Ishikawa (cell line): ENCODE measurements around the gene SCTR.

ENCODE experiments used
- CEBPB ChIP-seq: IDR thresholded peaks from 2 replicates; pipeline ENCODE4 v1.6.1; 2012
- CREB1 ChIP-seq: IDR thresholded peaks from 2 replicates; pipeline ENCODE4 v1.6.1; 2012; ENCODE audit warnings: low read depth
- EGR1 ChIP-seq: IDR thresholded peaks from 2 replicates; pipeline ENCODE4 v1.6.1; 2012
- EP300 ChIP-seq: IDR thresholded peaks from 2 replicates; pipeline ENCODE4 v1.6.1; 2012; ENCODE audit warnings: borderline replicate concordance
- FOXM1 ChIP-seq: IDR thresholded peaks from 2 replicates; pipeline ENCODE4 v1.6.1; 2012; ENCODE audit warnings: low read depth, borderline replicate concordance
- MAX ChIP-seq: IDR thresholded peaks from 2 replicates; pipeline ENCODE4 v1.6.1; 2012
- NFIC ChIP-seq: IDR thresholded peaks from 2 replicates; pipeline ENCODE4 v1.6.1; 2012
- RAD21 ChIP-seq: IDR thresholded peaks from 2 replicates; pipeline ENCODE4 v1.6.1; 2012; ENCODE audit warnings: low read depth
- REST ChIP-seq: IDR thresholded peaks from 2 replicates; pipeline ENCODE4 v1.6.1; 2012; ENCODE audit warnings: low read depth, mild to moderate bottlenecking
- TAF1 ChIP-seq: IDR thresholded peaks from 2 replicates; pipeline ENCODE4 v1.6.1; 2012; ENCODE audit warnings: low read depth, mild to moderate bottlenecking
- TCF12 ChIP-seq: IDR thresholded peaks from 2 replicates; pipeline ENCODE4 v1.6.1; 2012; ENCODE audit warnings: low read depth
- TEAD4 ChIP-seq: IDR thresholded peaks from 2 replicates; pipeline ENCODE4 v1.6.1; 2012
- USF1 ChIP-seq: IDR thresholded peaks from 2 replicates; pipeline ENCODE4 v1.6.1; 2012
- YY1 ChIP-seq: IDR thresholded peaks from 2 replicates; pipeline ENCODE4 v1.6.1; 2012; ENCODE audit warnings: low read depth
- ZBTB7A ChIP-seq: IDR thresholded peaks from 2 replicates; pipeline ENCODE4 v1.6.1; 2012; ENCODE audit warnings: low read depth

SCTR gene

GRCh38 chr2:119429225-119429981, 94.9 kb downstream of the SCTR start:
- no peak for TF ChIP-seq CEBPB
- TF ChIP-seq CREB1: no peak
- TF ChIP-seq NFIC: no peak
- TF ChIP-seq REST: no peak
- TF ChIP-seq RAD21: no peak
- TF ChIP-seq TAF1: no peak

GRCh38 chr2:119428488-119429224, 95.6 kb downstream of the SCTR start:
- no peak for TF ChIP-seq CEBPB
- TF ChIP-seq EGR1: no peak
- no peak for TF ChIP-seq RAD21
- TF ChIP-seq FOXM1: no peak
- TF ChIP-seq TCF12: no peak
- TF ChIP-seq CREB1: no peak
- no peak for TF ChIP-seq TAF1
- TF ChIP-seq TEAD4: no peak
- TF ChIP-seq REST: no peak
- TF ChIP-seq USF1: no peak
- TF ChIP-seq YY1: no peak
- TF ChIP-seq NFIC: no peak
- no peak for TF ChIP-seq EP300
- no peak for TF ChIP-seq MAX
- no peak for TF ChIP-seq ZBTB7A

GRCh38 chr2:119427756-119428155, 96.5 kb downstream of the SCTR start:
- no peak for TF ChIP-seq EGR1
- no peak for TF ChIP-seq TCF12
- no peak for TF ChIP-seq REST
- TF ChIP-seq FOXM1: no peak
- no peak for TF ChIP-seq YY1
- TF ChIP-seq EP300: no peak
- no peak for TF ChIP-seq ZBTB7A
- TF ChIP-seq TEAD4: no peak
- TF ChIP-seq MAX: no peak
- no peak for TF ChIP-seq TAF1
- no peak for TF ChIP-seq CEBPB
- no peak for TF ChIP-seq RAD21
- TF ChIP-seq USF1: no peak
- TF ChIP-seq NFIC: no peak
- TF ChIP-seq CREB1: no peak

DNA sequence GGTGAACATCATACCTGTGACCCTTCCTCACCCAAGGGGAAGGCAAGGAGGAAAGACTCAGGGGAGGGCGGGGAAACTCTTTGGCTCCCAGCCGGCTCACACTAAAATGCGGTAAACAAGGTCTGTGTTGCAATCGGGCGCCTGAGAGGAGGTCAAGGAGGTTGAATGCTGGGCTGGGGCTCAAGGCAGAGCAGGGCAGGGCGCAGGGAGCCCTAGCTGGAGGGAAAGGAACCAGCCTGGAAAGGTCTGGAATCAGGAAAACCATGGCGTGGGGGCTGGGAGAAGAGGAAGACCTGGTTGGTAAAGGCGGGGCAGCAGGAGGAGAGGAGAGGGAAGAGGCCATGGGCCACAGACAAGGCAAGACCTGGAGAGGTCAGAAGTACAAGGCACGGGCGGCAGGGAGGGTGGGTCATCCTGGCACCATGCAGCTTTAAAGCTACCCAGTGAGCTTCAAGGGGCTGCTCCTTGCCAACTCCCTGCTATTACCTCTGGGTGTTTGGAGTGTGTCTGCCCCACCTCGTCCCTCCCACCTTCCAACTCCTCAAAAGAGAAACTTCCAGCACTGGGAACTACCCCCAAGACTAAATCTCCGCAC, 97.4 kb downstream of the SCTR start:
- no peak for TF ChIP-seq USF1
- peak; percentile 67; the same call in 1 of the 2 replicates for TF ChIP-seq CEBPB
- TF ChIP-seq RAD21: no peak
